HepG2 (cell line): ENCODE results near the gene ERC1. TPM values are rescaled to one million over a fixed set of nuclear protein-coding genes. Genes with fewer than 3 reads are reported as not detected.
A peak's percentile ranks its signal among the peaks of the same experiment; 100 is the strongest.

Experiments
- BRCA1 ChIP-seq: sonication (generic); formaldehyde crosslinking; IDR thresholded peaks from 2 replicates; pipeline ENCODE4 v1.4.0; 2020; ENCODE audit warnings: missing genetic modification reagents
- CHCHD3 ChIP-seq: sonication (generic); formaldehyde crosslinking; IDR thresholded peaks from 2 replicates; pipeline ENCODE4 v1.8.0; 2022; ENCODE audit warnings: mild to moderate bottlenecking, missing genetic modification reagents, moderate library complexity
- CREBL2 ChIP-seq: sonication (generic); formaldehyde crosslinking; IDR thresholded peaks from 2 replicates; pipeline ENCODE4 v1.8.1; 2023; ENCODE audit warnings: missing genetic modification reagents, mild to moderate bottlenecking, borderline replicate concordance
- DZIP1 ChIP-seq: sonication (generic); formaldehyde crosslinking; IDR thresholded peaks from 2 replicates; pipeline ENCODE4 v1.5.0; 2020; ENCODE audit warnings: mild to moderate bottlenecking, missing genetic modification reagents
- HBP1 ChIP-seq: IDR thresholded peaks from 2 replicates; pipeline ENCODE4 v1.6.1; 2016; ENCODE audit warnings: low read depth, control low read depth
- HDAC6 ChIP-seq: fragments of 200-600 bp; sonication (generic); IDR thresholded peaks from 2 replicates; pipeline ENCODE4 v1.7.0; 2017; ENCODE audit warnings: mild to moderate bottlenecking, antibody characterized with exemption, low read length, low read depth
- HOXD1 ChIP-seq: sonication (generic); formaldehyde crosslinking; IDR thresholded peaks from 2 replicates; pipeline ENCODE4 v1.5.0; 2020; ENCODE audit warnings: missing genetic modification reagents
- KMT2A ChIP-seq: sonication (generic); formaldehyde crosslinking; IDR thresholded peaks from 2 replicates; pipeline ENCODE4 v1.4.0; 2020; ENCODE audit warnings: missing genetic modification reagents
- MEIS1 ChIP-seq: sonication (generic); formaldehyde crosslinking; IDR thresholded peaks from 2 replicates; pipeline ENCODE4 v1.9.0; 2021; ENCODE audit warnings: mild to moderate bottlenecking, missing genetic modification reagents, moderate library complexity, borderline replicate concordance
- MTERF4 ChIP-seq: sonication (generic); formaldehyde crosslinking; IDR thresholded peaks from 2 replicates; pipeline ENCODE4 v1.8.0; 2023; ENCODE audit warnings: mild to moderate bottlenecking, missing genetic modification reagents
- PLRG1 ChIP-seq: fragments of 450-650 bp; conservative IDR thresholded peaks from 2 replicates; pipeline ENCODE4 v1.6.1; 2016
- SATB2 ChIP-seq: sonication (generic); formaldehyde crosslinking; IDR thresholded peaks from 2 replicates; pipeline ENCODE4 v1.5.0; 2020; ENCODE audit warnings: missing genetic modification reagents
- ZFP41 ChIP-seq: sonication (generic); formaldehyde crosslinking; IDR thresholded peaks from 2 replicates; pipeline ENCODE4 v1.4.0; 2020; ENCODE audit warnings: mild to moderate bottlenecking, missing genetic modification reagents, borderline replicate concordance
- ZFX ChIP-seq: sonication (generic); formaldehyde crosslinking; IDR thresholded peaks from 2 replicates; pipeline ENCODE4 v1.4.0; 2020; ENCODE audit warnings: mild to moderate bottlenecking, low read depth, missing genetic modification reagents, moderate library complexity
- ZNF251 ChIP-seq: sonication (generic); formaldehyde crosslinking; IDR thresholded peaks from 2 replicates; pipeline ENCODE4 v1.9.0; 2021; ENCODE audit warnings: mild to moderate bottlenecking, missing genetic modification reagents
- ZNF280D ChIP-seq: sonication (generic); formaldehyde crosslinking; IDR thresholded peaks from 2 replicates; pipeline ENCODE4 v1.5.1; 2020; ENCODE audit warnings: mild to moderate bottlenecking, missing genetic modification reagents
- ZNF3 ChIP-seq: IDR thresholded peaks from 2 replicates; pipeline ENCODE4 v1.7.0; 2017; ENCODE audit warnings: inconsistent platforms
- ZNF451 ChIP-seq: sonication (generic); formaldehyde crosslinking; IDR thresholded peaks from 2 replicates; pipeline ENCODE4 v1.5.0; 2020; ENCODE audit warnings: mild to moderate bottlenecking, missing genetic modification reagents
- ZNF530 ChIP-seq: sonication (generic); formaldehyde crosslinking; IDR thresholded peaks from 2 replicates; pipeline ENCODE4 v1.5.0; 2020; ENCODE audit warnings: low read depth, mild to moderate bottlenecking, missing genetic modification reagents
- ZNF672 ChIP-seq: sonication (generic); formaldehyde crosslinking; IDR thresholded peaks from 2 replicates; pipeline ENCODE4 v1.8.1; 2022; ENCODE audit warnings: missing genetic modification reagents
- ZNF747 ChIP-seq: sonication (generic); formaldehyde crosslinking; IDR thresholded peaks from 2 replicates; pipeline ENCODE4 v1.8.1; 2023; ENCODE audit warnings: missing genetic modification reagents, mild to moderate bottlenecking, borderline replicate concordance
- polyA plus RNA-seq, 8 experiments: library from polyadenylated mRNA; depleted of rRNA in 3 of 8; stranded (reverse) in 7 of 8; unstranded in 1 of 8; fragments of >200 nt; fragmentation: Illumina TruSeq in 4 of 8; extraction: Trizol in 4 of 8; gene quantifications; 2 replicates each; pipeline versions ENCODE4 v1.2.1 to v1.2.3, GENCODE V29; 2011 to 2016; ENCODE audit warnings: low read depth in 4 of 8, missing spikeins in 1 of 8, mixed read lengths in 1 of 8; ENCODE audit not compliant: insufficient read depth in 1 of 8
- total RNA-seq, 5 experiments: library from RNA; depleted of rRNA; stranded (reverse); fragments of >200 nt; fragmentation: Illumina TruSeq; extraction: Trizol; gene quantifications; 2 replicates each; pipeline ENCODE4 v1.2.3, GENCODE V29; 2016; ENCODE audit warnings: low read depth in 1 of 5

Gene ERC1
- total and polyA plus RNA-seq, 2 of the 13 experiments (the other 11 are each of a cell fraction or from before 2014, with no cell fraction given) = 6.1 to 12.4 TPM

GRCh38 chr12:990661-991349 lies at the start of gene ERC1 (continued):
- TF ChIP-seq HOXD1 = peak; percentile 66
- no peak for TF ChIP-seq CREBL2 (CRISPR knock-in tag)
- TF ChIP-seq ZNF672 (CRISPR knock-in tag) = 0 out of 2 replicates have a peak, but pooled peaks have one; percentile 5
- peak; percentile 79 for TF ChIP-seq MTERF4 (CRISPR knock-in tag)
- no peak for TF ChIP-seq ZNF747 (CRISPR knock-in tag)
- peak; percentile 29; the same call in 1 of the 2 replicates for TF ChIP-seq SATB2 (CRISPR knock-in tag)
- 0 out of 2 replicates have a peak, but pooled peaks have one; percentile 40 for TF ChIP-seq CHCHD3 (CRISPR knock-in tag)
- TF ChIP-seq DZIP1 = 0 out of 2 replicates have a peak, but pooled peaks have one; percentile 86
- peak; percentile 77; the same call in 1 of the 2 replicates for TF ChIP-seq KMT2A
- TF ChIP-seq ZNF451 (CRISPR knock-in tag) = peak; percentile 72; the same call in 1 of the 2 replicates
- no peak for TF ChIP-seq BRCA1 (CRISPR knock-in tag)
- peak; percentile 74; the same call in 1 of the 2 replicates for TF ChIP-seq ZNF280D
- TF ChIP-seq PLRG1 = no peak
- TF ChIP-seq MEIS1 = 0 out of 2 replicates have a peak, but pooled peaks have one; percentile 69
- TF ChIP-seq ZNF3 (CRISPR knock-in tag) = no peak
- TF ChIP-seq ZNF530 = no peak
- TF ChIP-seq ZFP41 (CRISPR knock-in tag) = peak; percentile 54; the same call in 1 of the 2 replicates
- TF ChIP-seq ZFX (CRISPR knock-in tag) = peak; percentile 84
- no peak for TF ChIP-seq HDAC6
- no peak for TF ChIP-seq ZNF251 (CRISPR knock-in tag)
- TF ChIP-seq HBP1 (CRISPR knock-in tag) = no peak; the same call in 1 of the 2 replicates
